ENCODE results near the gene ARHGAP44.

Gene ARHGAP44

DNA sequence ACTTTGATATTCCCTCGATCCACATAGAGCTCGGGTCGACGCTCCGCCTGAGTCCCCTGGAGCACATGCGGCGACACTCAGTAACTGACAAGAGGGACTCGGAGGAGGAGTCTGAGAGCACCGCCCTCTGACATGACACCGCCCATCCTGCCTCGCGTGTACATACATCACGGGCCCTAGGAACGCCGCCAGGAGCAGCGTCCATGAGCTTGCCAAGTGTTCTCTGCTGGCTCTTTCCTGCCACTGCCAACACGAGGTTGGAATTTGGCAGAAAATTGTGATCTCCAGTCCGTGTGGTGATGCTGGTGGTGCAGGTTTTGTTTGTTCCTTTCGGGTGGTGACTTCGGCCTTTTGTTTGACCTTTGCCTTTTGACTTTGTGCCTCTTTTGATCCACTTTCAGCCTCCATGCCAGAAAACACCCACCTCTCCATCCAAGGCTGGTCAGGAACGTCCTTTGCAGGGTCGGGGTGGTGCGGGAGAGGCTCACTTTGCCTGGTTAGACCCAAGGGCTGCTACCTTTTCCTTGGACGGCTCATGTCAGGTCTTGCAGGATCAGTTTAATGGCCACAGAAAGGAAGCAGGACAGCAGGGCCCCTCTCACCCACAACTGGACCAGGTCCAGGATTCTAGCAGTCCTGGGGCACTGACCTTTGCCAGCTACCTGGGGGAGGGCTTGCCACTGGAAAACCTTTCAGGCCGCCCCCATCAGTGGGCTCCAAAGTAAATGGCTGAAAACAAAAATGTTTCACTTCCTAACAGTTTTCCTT, 200.9 kb downstream of the ARHGAP44 start:
- in situ Hi-C loops (cut with MboI; ENCODE audit: low sequenced_read_pairs): no loop called here

DNA sequence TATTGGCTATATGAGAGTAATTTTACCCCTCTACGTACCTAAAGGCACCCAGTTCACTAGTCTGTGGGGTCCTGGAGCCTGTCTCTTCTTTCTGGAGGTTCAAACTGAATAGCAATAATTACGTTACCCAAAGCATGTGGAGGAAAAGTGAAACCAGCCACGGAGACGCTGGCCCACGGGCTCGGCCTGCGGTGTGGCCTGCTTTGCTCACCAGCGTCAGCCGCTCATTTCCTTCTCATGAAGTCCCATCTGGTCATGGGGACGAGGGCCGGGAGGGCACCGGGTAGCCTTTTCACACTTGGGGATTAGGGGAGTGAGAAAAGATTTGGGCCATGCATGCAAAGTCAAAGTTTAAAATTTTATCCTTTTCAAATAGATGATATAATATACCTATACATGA, 201.6 kb downstream of the ARHGAP44 start:
- in situ Hi-C loops (cut with MboI; ENCODE audit: low sequenced_read_pairs): no loop called here

DNA sequence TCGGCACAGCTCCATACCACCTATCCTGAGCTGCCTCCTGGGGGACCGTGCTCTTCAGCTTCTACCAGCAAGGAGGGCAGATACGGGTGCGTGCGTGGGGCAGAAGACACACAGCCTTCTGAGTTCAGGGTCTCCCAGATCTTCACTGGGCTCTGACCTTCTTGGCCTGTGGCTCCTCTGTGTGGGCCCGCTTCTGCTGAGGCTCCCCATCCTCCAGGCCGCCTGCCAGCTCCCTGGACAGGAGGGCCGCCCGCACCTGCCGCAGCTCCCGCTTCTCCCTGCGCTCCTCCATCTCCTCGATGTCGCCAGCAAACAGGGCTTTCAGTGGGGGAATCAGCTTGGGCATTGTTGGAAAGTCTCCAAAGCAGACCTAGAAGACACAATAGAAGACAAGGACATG, 203.4 kb downstream of the ARHGAP44 start:
- in situ Hi-C loops (cut with MboI; ENCODE audit: low sequenced_read_pairs): no loop called here

DNA sequence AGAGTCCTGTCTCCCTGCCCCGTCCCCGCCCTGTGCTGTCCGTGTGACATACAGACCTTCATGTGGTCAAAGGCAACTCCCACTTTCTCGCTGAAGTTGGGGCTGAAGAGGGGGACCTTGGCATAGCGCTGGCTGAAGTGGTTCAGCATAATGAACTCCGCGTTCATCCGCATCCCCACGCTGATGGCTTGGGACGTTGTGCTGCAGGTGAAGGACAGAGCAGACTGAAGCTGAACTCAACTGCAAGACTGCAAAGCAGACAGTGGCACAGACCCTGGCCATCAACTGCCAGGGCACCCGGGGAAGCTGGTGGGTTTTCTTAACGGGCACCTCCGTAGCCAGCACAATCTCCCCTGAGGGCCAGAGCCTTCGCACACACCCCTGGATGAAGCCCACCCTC, 204.3 kb downstream of the ARHGAP44 start:
- in situ Hi-C loops (cut with MboI; ENCODE audit: low sequenced_read_pairs): no loop called here

DNA sequence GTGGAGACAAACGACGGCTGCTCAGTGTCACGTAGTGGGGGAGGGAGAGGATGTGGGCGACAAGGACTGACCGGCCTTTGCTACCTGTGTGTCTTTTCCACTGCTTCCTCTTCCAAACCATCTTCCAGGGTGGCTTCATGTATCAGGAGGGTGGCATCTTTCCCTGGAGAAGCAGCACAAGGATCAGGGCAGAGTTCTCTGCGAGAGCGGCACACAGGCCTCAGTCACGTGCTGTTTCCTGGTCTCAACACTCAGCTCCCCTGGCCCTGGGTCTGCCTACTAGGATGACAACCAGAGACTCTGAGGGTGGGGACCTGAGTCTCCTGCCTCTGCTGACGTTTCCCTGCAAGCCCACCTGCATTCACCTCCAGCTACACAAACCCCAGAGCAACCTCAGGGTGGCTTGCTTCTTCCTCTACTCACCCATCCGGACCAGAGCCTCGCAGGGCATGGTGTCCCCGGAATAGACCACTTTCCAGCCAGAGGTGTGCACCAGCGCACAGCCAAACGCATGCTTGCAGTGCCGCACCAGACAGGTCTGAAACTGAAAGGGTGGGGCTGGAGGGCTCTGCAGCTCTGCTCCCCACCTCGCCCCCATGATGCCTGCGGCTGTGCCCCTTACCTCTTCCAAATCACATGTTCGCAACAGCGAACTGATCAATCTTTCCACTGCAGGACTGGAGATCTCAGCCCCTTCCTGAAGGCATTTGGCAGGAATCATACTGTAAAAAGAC, 205.2 kb downstream of the ARHGAP44 start:
- in situ Hi-C loops (cut with MboI; ENCODE audit: low sequenced_read_pairs): no loop called here

DNA sequence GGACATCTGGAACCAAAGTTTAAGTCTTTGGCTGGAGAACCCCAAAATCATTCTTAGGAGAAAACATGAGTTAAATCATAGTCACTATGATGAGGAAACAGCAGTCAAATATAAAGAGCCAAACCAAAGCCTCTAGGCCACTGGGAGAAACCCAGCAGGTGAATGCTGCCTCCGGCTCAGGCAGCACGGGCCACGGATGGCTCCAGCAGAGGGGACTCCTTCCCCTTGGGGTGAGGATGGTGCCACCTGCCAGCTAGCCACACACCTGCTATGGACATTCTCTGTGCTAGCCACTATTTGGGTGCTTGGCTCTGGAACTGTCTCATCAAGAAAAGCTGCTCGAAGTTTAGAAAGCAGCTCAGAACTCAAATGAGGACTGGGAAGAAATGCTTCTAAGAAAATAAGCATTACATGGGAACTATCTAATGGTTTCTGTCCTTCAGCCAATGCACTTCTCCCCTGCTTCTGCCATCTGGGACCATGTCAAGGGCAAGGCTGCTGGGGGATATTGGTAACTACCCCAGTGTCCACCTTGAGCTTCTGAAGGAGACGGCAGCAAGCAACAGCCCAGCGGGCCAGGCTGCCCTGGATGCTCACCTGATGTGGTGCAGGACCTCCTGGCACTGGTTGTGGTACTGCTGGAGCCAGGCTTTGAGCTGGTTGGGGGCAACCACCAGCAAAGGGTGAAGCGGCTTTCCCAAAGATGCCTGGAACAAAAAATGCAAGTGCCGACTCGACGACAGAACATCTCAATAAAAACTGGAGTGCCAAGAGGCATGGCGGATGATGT, 206.0 kb downstream of the ARHGAP44 start:
- in situ Hi-C loops (cut with MboI; ENCODE audit: low sequenced_read_pairs): no loop called here

DNA sequence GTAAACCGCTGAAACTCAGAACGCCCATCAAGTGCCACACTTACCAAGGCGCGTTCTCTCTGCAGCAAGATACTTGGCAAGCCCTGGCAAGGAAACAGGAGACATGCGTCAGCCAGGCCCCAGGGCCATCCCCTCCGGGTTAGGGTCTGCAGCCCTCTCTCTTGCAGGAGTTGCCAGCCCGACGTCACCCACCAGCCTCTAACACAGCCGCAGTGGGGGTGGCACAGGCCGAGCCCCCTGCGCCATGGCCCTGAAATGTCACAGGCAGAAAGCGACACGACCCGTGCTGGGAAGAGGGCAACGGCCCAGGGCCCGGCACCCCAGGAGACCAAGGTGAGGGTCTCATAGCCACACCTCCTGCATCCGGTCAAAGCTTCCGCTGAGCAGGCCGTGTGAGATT, 206.6 kb downstream of the ARHGAP44 start:
- in situ Hi-C loops (cut with MboI; ENCODE audit: low sequenced_read_pairs): no loop called here

DNA sequence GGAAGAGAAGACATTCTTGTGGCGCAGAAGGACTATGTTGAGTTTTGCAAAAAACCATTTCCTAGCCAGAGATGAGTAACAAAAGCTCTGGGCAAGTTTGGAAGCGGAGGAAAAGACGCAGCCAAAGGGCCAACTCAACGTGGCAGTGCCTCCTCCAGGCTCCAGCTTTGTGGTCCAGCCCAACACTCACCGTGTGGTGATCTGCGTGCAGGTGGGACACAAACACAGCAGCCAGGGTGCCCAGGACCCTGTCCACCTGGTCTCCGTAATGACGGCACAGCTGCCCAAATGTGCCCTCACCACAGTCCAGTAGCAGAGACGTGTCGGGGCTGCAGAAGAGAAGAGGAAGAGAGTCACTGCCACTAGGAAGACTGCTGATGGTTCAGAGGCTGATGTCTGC, 207.1 kb downstream of the ARHGAP44 start:
- in situ Hi-C loops (cut with MboI; ENCODE audit: low sequenced_read_pairs): no loop called here

DNA sequence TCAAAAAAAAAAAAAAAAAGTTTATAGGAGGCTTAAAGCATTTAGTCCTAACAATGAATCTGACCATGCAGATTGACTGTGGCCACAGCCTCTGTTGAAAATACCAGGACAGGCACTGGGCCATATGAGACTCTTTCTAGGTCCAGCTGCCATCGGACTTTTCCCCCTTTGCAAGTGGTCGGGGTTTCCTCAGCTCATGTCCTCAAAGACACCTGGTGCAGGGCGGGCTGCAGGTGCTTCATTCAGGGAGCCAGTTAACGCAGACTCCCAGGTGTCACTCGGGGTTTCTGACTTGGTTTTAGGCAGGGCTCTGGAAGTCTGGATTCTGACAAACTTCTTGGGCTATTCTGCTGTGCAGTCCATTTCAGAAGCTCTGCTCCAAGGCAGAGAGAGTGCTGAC, 207.6 kb downstream of the ARHGAP44 start:
- in situ Hi-C loops (cut with MboI; ENCODE audit: low sequenced_read_pairs): no loop called here

DNA sequence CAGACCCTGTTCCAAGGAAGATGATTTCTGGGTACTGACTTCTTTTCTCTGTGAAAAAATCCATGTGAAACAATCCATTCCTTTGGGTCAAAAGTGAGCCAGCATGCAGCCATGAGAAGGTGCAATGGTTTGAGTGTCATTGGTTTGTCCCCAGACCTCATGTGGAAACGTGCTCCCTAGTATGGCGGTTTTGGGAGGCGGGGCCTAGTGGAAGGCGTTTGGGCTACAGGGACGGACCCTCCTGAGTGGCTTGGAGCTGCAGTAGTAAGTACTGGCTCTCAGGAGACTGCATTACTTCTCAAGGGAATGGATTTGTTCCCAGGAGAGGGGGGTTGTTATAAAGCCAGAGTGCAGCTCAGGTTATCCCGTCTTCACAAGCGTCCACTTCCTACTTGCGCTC, 209.2 kb downstream of the ARHGAP44 start:
- in situ Hi-C loops (cut with MboI; ENCODE audit: low sequenced_read_pairs): no loop called here

DNA sequence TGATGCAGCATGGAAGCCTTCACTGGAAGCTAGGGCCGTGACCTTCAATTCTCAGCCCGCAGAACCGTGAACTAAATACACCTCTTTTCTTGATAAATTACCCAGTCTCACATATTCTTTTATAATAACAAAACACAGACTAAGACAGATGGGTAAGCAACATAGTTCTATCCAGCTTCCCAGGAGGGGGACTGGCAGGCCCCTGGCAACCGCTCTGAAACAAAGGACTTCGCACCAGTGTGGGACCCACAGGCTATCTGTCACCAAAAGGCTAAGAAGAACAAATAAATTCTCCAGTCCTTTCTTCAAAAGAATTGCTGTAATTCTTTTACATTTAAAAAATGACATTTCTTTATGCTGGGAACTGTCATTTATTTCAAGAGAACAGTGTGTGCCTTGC, 209.6 kb downstream of the ARHGAP44 start:
- in situ Hi-C loops (cut with MboI; ENCODE audit: low sequenced_read_pairs): no loop called here

DNA sequence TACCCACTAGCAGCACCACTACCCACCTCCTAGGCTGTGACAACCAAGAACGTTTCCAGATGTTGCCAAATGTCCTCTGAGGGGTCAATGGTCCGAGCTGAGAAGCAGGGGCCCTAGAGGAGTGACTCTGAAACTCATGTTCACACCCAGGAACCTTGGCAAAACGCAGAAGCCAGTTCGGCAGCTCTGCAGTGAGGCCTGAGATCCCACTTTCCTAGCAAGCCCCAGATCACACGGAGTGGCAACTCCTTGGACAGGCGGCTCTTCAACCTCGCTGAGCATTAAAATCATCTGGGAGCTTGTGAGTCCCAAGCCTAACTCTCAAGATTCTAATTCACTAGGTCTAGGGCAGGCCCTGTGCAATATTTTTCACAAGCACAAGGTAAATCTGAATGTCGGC, 211.3 kb downstream of the ARHGAP44 start:
- in situ Hi-C loops (cut with MboI; ENCODE audit: low sequenced_read_pairs): no loop called here

DNA sequence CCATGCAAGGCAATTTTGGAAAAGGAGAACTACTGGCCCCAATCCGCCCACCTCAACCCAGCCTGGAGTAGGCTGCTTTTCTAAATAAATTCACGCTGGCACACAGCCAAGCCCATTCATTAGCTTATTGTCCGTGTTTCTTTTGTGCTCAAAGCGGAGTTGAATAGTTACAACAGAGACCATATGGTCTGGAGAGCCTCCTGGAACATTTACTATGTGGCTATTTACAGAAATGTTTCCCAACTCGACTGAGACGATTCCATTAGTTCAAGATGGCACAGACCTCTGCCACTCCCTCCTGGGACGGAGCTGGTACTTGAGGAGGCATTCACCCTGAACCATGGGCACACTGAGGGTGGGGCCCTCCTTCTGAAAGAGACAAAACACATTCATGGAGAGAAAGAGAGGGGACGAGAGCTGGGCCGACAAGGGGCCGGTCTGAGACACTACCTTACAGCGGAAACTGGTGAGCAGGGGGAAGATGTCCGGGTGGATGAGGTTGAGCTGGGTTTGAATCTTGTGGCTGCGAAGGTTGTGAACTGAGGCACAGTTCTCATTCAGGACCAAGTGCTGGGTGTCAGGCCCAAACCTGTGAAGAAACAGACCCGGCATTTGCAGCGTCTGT, 212.8 kb downstream of the ARHGAP44 start:
- in situ Hi-C loops (cut with MboI; ENCODE audit: low sequenced_read_pairs): no loop called here

DNA sequence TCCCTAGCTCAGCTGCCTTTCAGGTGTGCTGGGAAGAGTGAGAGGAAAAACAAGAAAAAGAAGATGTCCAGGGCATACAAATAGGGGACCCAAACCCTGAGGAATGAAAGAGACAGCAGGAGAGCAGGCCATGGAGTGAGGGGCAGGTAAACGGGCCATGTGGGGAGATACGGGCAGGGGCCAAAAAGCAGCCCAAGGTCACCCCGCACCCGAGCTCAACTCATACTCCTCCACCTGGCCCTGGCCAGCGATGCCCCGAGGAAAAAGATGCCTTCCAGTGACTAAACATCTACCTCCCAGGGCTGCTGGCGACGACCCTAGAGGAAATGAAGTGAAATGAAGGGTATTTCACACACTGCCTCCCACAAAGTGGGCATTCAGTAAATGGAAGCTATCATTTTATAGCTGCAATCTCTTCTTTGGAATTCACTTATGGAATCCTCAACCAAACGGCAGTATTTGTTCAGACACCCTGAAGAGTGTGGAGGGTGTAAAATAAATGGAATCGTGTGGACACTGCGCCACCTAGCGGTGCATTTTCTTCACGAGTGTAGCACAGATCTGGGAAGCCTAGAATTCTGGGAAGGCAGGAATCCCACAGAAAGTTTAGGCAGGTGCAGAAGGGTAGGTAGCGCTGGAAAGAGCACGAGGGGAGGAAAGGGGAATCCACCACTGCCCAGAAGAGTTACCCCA, 213.6 kb downstream of the ARHGAP44 start:
- in situ Hi-C loops (cut with MboI; ENCODE audit: low sequenced_read_pairs): no loop called here

DNA sequence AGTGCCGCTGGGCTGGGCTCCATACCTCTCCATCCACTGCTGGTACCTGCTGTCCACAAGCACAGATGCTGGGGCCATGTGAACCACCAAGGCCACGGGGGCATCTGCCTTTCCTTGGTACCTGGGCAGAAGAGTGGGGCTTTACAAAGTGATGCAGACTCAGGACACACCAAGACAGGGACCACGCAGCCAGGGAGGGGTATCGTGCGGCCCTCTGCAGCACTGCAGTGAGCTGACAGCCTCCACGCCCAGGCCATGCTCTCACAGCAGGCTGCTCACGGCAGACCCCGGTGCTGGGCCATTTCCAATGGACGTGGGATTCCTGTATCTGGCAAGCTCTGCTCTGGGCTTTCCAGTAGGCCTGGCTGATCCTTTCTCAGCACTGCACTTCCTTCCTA, 214.2 kb downstream of the ARHGAP44 start:
- in situ Hi-C loops (cut with MboI; ENCODE audit: low sequenced_read_pairs): no loop called here

DNA sequence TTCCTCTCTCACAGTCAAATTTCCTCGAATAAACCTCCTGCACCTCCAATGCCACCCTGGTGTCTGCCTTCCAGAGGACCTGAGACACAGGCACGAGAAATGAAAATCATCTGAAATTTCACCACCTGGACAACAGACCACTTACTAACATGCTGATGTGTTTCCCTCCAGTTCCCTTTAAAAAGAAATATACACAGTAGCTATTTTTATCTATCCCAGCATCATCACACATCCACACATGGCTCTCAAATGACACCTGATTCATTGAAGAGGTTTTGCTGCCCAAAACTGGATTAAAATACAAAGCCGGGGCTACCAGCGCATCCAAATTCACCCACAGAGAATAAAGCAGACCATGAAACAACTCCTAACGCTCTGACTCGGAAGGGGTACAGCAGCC, 214.6 kb downstream of the ARHGAP44 start:
- in situ Hi-C loops (cut with MboI; ENCODE audit: low sequenced_read_pairs): no loop called here

DNA sequence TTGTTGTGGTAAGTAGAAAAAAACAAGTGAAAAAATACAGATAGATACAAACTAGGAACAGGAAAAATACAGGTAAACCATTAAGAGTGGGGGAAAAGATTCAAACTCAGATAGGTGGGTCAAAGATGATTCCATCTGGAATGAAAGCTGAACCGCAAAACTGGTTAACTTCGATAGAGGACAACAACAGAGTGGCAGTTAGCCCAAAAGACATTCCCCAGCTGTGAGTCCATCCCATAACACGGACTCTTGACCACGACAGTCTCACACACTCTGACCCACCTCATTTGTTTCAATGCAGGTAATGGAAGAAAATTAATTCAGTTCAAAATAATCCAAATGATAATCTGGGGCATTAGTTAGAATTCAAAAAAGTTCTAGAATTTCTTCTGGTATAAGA, 215.0 kb downstream of the ARHGAP44 start:
- in situ Hi-C loops (cut with MboI; ENCODE audit: low sequenced_read_pairs): no loop called here

DNA sequence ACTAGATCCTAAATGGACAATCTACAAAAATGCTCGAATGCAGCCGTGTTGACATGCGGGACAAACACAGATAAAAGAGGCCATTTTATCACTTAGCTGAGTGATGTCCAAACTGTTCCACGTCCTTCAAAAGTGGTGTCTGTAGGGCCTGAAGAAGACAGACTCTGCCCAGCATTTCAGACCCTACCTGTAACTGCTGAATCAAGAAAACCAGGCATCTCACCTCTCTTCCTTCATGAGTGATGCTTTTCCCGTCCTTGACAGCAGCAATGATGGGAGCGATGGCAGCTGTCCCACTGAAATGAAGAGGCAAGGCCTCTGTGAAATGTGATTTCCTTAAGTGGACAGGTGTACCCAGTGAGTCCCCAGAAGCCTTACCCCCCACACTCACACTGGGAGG, 216.2 kb downstream of the ARHGAP44 start:
- in situ Hi-C loops (cut with MboI; ENCODE audit: low sequenced_read_pairs): no loop called here

DNA sequence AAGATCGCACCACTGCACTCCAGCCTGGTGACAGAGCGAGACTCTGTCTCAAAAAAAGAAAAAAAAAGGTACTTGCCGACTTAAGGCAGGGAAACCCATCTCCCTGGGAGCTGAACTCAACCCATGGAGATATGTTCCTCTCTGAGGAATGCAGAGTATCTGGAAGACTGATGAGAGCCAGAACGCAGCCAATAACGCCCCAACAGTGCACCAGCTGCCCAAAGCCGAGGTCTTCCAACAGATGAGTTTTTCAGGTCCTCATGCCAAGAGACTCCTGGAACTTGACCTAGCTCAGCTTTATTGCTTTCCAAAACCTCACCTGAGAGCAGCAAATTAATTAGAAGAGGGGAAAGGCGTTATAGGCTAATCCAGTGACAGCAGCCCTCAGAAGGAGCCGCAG, 219.2 kb downstream of the ARHGAP44 start:
- in situ Hi-C loops (cut with MboI; ENCODE audit: low sequenced_read_pairs): no loop called here

DNA sequence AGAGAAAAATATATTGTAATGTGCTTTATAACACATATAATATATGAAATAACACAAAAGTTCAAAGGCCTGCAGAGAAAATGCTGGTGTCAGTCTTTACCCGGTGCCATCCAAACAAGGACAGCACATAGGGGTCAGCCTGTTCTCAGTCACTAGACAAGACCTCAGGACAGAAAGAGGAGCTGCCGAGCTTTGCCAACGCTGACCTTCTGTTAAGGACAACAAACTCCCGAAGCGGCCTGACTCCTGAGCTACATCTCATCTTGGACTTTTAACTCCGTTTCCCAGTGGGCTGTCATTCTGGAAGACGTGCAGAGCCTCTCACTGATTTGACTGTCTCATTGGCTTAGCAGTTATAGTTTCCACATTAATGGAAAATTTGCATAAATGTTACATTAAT, 221.7 kb downstream of the ARHGAP44 start:
- in situ Hi-C loops (cut with MboI; ENCODE audit: low sequenced_read_pairs): no loop called here

DNA sequence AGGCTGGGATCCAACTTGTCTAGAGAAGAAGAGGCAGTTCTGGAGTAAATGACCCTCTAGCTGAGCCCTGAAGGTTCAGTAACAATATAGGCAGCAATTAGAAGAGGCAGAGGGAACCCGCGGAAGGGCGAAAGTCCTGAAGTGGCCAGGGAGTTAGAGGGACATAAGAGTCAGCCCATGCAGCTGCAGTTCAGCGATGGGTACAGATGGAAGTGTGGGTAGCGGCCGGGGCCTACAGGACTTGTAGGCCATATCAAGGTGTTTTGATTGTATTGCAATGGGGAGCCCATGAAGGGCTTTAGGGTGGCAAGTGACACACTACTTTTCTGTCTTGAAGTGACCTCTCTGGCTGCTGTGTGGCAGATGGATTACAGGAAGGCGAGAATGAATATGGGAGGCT, 225.5 kb downstream of the ARHGAP44 start:
- in situ Hi-C loops (cut with MboI; ENCODE audit: low sequenced_read_pairs): no loop called here

All from HL-60/S4 treated with retinoic acid at 250 ng/mL for 4 days and 3 days (cell line).